Upper lobe of left lung (tissue), 4 donors: ENCODE results near the gene SEC31A.
A peak's percentile ranks its signal among the peaks of the same experiment; 100 is the strongest.

Source experiments
- CTCF ChIP-seq, 6 experiments: fragments of 450-650 bp in 4 of 6; fragments of 200-600 bp in 2 of 6; sonication (generic) in 2 of 6; IDR thresholded peaks; one replicate each; pipeline ENCODE4 v1.5.1; 2016 to 2019; ENCODE audit warnings: antibody characterized with exemption in 6 of 6
- EP300 ChIP-seq, 4 donors: sonication (generic); formaldehyde crosslinking; IDR thresholded peaks; one replicate each; pipeline ENCODE4 v1.5.1; 2017; ENCODE audit warnings: antibody characterized with exemption in 4 of 4, control low read depth in 2 of 4
- POLR2A ChIP-seq, 4 donors: fragments of 450-650 bp; IDR thresholded peaks; one replicate each; pipeline ENCODE4 v1.5.1; 2016 to 2017; ENCODE audit warnings: antibody characterized with exemption in 4 of 4, mild to moderate bottlenecking in 2 of 4
- POLR2AphosphoS5 ChIP-seq, 2 donors: sonication (generic); formaldehyde crosslinking; IDR thresholded peaks; one replicate each; pipeline ENCODE4 v1.5.1; 2017; ENCODE audit warnings: antibody characterized with exemption in 2 of 2

GRCh38 chr4:82890901-82891706 lies at the start of gene SEC31A:
- TF ChIP-seq POLR2A (IDR thresholded peaks at IDR 0.05) (peak in 3 of 4 donors; percentile 95 to 98 (median 95)), CTCF (IDR thresholded peaks at IDR 0.05) (peak in 3 of 6 experiments; percentile 4 to 44 (median 18)), EP300 (IDR thresholded peaks at IDR 0.05) (peak in 1 of 4 donors; percentile 77), POLR2AphosphoS5 (IDR thresholded peaks at IDR 0.05) (peak; percentile 98)
